Stimulated activated CD8-positive, alpha-beta memory T cell treated with anti-CD3 and anti-CD28 coated beads, Interleukin-7, amount 100 ng/mL, for 4 hours (primary cell): ENCODE results near the gene PIP5KL1.
"Not testable (repeated sequence)": the region's sequence is repeated elsewhere in the genome, so short reads cannot be mapped to it uniquely, and the experiment has no call there.

Experiments used
- DNase-seq, 2 donors: peaks; one replicate each; pipeline ENCODE4 v3.0.0-alpha.2; 2020; ENCODE audit warnings: low read depth in 2 of 2

PIP5KL1 gene

DNA sequence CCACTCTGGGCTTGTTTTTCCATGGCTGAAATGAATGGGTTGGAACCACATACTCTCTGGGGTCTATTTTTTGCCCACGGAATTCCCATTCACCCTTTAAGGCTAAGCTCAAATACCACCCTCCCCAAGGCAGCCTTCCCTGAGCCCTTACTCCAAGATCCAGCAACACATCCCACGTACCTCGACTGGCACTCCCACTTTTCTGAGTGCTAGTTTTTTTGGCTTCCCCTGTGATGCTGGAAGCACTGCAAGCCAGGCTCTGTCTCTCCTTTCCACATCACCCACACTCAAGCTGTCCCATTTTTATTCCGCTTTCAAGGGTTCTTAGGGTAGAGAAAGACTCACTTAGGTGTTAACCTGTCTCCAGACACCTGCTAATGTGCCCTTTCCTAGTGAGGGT lies 37.2 kb downstream of the PIP5KL1 start:
- no peak for DNase-seq

DNA sequence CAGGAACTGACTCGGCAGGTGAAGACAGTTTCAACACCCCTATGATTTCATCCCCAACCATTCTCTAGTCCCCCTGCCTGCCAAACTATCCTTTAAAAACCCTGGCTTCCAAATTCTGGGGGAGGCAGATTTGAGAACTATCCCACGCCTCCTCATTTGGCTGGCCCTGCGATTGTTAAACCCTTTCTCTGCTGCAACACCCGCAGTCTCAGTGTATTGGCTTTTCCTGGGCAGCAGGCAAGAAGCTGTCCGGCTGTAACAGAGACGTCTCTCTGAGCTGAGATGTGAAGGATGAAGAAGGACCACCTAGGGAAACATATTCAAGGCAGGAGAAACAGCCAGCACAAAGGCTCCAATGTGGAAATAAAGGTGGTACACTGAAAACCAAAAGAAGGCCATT lies 37.7 kb downstream of the PIP5KL1 start:
- DNase-seq: no peak

DNA sequence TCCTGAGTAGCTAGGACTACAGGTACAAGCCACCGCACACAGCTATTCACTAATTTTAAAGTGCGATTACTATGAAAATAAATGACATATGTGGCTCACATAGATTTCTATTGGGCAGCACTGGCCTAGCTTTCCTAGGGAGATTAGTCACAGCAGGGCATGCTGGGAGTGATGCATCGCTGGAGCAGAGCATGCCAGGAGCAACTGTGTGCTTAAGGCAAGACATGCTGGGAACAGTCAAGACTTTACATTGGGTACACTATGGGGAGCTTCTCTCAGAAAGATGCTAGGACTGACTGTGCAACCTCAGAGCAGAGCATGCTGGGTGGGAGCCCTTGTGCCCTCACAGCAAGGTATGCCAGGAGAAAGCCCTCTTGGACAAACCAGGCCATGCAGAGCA lies 40.5 kb downstream of the PIP5KL1 start:
- DNase-seq: no peak

DNA sequence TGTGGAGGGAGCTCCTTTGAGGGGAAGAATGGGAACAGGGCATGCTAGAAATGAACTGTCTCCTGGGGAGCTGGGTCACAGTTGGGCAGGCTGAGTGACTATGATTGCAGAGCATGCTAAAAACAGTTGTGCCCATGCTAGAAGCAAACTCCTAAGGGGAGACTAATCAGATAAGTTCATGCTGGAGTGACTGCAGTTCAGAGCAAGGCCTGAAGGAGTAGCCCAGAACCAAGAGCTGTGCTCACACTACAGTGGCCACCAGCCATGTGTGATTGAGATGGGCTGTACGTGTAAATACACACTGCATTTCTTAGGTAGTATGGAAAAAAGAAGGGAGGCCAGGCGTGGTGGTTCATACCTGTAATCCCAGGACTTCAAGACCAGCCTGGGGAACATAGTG lies 42.8 kb downstream of the PIP5KL1 start:
- no peak for DNase-seq

DNA sequence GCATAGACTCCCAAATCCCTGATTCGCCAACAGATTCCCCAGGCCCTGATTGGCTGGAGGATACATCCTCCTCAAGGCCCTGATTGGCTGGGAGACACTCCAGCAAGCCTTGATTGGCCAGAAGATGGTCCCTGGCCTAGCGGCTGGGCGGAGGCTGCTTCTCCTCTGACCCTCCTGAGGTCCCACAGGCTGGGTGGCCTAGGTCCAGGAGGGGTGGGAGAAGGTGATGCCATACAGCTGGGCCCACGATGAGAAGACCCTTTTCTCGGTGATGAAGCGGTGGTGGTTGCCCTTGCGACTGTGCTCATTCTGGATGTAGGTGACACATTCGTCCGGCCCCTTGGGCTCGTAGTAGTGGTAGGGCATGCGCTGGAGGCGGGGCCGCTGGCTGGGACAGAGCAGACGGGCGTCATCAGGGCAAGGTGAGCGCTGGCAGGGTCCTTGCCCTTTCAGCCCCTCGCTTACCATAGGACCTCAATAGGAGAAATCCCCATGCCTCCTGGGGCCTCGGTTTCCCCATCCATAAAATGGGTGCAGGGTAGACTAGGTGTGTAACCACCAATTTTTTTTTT lies 44.1 kb downstream of the PIP5KL1 start:
- DNase-seq: no peak

DNA sequence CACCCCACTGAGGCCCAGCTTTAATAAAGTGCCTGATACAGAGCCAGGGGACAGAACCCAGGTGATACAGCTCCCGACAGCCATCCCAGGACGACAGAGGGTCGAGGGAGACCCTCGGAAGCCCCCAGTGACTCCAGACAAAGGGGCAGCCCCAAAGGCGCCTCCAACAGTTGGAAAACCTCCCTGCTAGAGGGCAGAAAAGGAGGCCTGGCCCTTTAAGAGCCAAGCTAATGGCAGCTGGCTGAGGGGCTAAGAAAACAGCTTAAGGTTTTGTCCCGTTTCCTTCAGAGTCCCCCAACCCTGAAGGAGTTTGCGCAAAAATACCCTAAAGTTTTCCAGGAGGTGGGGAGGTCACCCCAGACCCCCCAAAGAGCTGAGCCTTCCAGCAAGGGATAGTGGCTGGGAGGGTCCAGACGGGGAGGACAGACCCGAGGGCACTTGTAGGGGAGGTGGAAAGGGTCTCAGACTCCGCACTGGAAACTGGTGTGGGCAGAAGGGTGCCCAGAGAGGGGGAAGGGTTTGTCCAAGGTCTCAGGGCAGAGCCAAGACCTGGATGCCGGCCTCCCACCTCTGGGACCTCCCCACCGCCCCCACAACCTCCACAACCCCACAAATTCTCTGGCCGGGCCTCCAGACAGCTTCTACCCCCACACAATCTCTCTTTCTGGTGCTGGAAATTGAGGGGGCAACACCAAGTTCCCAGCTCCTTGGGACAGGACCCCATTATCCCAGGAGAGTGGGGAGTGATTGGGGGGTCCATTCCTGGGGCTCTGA lies 44.9 kb downstream of the PIP5KL1 start:
- no peak for DNase-seq

DNA sequence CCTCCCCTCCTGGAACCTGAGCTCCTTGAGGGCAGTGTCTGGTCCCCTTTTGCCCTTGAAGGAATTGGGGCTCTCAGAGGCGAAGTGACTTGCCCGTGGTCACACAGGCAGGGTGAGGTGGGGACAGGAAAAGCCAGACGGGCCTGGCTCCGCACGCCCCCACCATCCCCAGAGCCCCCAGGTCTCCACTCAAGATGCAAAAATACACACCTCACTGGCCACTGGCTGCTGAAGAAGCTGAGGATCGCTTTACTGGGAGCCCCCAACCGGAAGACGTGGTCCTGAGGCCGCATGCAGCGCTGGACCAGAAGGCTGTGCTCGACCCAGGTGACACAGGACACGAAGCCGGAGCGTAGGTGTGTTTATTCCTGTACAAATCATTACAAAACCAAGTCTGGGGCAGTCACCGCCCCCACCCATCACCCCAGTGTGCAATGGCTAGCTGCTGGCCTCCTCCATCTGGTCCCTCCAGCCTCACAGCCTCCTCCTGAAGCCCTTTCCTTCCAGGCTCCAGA lies 45.5 kb downstream of the PIP5KL1 start:
- DNase-seq: no peak

DNA sequence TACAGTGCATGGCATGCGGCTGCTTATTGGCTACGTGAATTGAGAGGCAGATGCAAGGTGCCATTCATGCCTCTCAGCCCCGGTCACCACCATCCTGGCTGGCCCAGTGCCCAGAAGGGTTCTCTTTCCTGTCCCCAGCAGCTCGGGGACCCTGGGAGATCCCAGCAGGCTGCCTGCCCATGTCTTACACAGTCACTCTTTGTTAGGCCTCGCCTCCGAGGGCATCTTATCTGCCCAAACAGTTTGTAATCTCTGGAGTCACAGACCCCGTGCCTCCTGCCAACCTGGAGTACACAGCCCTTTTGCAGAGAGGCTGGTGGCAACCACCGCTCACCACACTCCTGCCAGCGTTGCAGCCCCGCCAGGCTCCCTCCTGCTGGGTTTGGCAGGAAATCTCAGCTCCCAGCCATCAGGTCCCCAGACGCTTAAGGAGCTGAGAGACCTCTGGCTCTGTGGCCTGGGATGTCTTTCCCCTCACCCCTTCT lies 46.1 kb downstream of the PIP5KL1 start:
- DNase-seq: no peak

DNA sequence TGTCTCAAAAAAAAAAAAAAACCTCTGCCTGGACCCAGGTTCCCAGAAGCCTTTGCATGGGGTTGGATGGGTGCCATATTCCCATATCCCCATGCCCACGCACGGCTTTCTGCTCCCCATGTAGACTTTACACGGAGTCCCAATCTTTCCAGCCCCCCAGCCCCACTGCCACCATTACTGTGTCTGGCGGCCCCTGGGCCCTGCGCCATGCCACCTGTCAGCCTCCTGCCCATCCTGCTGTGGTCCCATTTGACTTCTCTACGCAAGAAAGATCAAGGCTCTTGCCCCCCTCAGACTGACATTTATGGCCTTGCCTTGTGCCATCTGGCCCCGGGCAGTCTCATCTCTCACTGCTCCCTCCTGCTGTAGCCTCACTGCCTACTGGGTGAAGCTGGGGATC lies 46.6 kb downstream of the PIP5KL1 start:
- DNase-seq: no peak

DNA sequence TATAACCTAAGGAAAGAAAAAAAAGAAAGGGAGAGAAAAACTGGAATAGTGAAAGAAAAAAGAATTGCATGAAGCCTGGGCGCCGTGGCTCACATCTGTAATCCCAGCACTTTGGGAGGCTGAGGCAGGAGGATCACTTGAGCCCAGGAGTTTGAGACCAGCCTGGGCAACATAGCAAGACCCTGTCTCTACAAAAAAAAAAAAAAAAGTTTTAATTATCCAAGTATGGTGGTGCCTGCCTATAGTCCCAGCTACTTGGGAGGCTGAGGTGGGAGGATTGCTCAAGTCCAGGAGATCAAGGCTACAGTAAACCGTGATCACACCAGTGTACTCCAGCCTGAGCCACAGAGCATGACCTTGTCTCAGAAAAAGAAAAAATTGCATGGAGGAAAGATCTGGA lies 48.9 kb downstream of the PIP5KL1 start:
- DNase-seq: not testable (repeated sequence)

DNA sequence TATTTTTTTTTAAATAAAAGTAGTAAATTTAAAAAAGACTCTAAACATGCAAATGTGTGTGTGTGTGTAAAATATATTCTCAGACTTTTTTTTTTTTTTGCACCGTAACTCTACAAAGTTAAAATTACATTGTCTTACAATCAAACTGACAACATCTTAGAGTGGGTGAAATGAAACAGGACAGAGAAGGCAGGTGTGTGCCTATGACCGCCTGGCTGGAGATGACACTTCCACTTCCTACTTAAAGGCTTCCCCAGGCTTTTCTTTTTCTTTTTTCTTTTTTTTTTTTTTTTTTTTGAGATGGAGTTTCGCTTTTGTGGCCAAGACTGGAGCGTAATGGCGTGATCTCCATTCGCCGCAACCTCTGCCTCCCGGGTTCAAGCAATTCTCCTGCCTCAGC lies 50.4 kb downstream of the PIP5KL1 start:
- DNase-seq: no peak

DNA sequence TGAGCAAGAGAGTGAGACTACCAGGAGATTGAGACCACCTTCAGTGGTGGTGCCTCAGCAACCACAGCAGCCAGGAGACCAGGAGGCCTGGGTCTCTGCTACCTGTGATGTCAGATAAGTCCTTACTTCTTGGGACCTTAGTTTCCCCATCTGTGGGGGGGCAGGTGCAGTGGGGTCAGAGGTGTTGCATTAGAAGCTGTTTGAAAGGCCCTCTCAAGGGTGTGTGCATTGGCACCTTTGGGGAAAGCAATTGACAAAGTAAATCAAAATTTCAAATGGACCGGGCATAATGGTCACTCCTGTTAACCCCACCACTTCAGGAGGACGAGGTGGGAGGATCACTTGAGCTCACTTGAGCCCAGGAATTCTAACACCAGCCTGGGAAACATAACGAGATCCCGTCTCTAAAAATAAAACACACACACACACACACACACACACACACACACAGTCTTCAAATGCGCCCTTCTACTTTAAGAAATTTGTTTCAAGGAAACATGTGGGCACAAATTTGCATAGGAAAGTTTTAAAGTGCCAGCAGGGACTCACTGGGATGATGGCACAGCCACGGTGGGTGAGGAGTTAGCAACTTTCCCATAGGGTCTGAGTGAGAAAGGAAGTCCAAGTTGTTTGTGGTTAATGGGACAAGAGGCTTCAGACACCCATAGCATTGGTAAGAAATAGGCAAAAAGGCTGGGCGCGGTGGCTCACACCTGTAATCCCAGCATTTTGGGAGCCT lies 51.8 kb downstream of the PIP5KL1 start:
- DNase-seq: no peak

DNA sequence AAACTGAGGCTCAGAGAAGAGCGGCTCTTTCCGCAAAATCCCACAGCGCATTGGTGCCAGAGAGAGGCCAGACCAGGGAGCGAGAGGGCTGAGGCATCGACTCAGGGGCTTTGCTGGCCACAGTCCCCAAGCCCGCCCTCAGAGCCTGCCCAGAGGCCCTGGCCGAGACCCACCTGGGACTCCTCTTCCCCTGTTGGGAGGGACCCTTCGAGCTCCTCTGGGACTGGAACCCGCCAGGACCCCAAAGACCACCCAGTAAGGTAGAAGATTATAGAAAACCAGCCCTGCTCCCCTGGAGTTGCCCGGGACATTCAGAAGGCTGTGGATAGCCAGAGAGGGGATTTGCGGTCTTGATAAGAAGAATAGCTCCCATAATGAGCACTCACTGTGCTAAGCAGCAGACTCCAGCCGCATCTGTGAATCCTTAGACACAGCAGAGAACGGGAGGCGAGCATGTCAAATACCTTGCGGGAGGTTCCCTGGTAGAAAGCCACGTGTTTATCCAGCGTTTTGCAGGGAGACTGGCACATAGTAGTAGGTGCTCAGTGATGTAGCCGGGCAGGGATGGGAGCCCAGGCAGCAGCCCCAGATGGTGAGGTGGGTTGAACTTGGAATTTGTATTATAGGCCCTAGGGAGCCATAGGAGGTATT lies 52.5 kb downstream of the PIP5KL1 start:
- DNase-seq: no peak

DNA sequence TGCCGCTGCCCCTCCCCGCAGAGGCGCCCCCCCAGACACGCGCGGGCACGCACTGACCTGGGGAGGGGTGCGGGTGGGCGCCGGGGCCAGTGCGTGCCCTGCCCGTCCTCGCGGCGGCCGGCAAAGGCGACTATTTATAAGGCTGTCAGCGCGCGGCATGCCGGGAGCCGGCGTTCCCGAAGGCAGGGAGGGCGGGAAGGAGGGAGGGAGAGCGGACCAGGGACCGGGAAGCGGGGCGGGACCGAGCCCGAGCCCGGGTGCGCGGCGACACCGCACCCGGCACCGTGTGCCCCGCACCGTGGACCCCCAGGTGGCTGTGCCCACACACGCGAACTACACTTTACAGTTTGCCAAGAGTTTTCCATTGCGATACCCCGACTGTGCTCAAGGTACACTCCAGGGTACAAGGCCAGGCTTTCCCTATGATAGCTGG lies 53.0 kb downstream of the PIP5KL1 start, which contains the start of gene AK1:
TSS of gene AK1 (minus strand) at position 110 of the 433 bp plus-strand sequence. CDS start 3,058 bp downstream, outside the sequence.
- DNase-seq: no peak

DNA sequence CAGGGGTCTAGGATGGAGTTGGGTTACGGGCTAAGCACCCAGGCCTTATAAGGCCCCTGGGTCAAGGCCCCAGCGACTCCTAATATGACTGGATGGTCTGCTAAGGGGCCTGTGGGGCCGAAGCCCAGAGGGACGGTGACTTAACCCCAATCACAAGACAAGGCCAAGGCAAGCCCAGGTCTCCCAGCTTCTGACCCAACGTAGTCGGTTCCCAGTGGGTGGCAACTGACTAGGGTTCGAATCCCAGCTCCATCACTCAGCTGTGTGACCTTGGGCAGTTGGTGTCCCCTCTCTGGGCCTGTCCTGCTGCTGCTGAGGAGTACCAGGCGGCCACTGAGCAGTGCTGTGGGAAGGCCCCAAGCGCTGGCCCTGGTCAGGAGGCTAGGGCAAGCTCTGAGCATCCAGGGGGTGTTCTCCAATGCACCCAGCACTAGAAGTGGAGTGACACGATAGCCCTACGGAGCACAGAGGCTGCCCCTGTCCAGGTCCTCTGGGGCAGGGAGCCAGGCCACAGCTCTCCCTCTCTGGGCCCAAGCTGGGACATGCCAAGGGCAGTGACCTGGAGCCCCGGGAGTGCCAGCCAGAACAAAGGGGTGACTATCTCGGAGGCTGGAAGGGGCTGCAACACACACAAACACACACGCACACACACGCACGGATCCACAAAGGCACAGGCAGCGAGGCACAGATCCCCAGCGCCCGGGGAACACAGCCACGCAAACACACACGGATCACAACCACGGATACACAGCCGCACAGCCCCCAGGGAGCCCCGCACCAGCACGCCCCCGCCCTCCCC lies 53.6 kb downstream of the PIP5KL1 start:
- no peak for DNase-seq

DNA sequence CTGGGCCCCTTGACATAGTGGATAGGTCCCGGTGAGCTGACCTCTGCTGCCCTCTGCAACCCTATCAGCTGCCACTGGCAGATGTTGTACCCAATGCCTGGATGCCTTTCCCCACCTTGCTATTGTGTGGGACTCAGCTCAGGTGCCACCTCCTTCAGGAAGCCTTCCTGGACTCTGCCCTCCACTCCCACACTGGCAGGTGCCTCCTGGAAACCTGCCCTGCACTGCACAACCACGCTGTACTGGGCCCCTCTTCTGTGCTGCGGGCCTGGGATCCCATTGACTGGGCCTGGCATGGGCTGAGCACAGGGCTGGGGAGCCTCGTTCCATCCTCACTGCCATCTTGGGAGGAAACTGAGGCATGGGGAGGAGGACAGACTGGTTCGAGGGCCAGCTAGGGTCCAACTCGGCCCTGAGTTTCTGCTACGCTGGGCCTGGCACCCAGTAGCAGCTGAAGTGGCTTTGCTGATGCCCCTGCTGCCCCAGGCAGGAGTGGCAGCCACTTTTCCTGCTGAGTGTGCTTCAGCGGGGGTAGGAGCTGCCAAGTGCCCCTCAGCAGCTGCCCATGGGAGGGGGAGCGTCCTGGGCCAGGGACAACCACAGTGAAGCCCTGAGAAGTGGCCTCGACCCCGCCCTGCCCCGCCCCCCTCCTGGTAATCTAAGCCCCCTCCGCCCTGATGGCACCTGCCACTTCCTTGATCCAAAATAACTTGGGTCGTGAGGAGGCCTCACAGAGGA lies 54.4 kb downstream of the PIP5KL1 start:
- no peak for DNase-seq

DNA sequence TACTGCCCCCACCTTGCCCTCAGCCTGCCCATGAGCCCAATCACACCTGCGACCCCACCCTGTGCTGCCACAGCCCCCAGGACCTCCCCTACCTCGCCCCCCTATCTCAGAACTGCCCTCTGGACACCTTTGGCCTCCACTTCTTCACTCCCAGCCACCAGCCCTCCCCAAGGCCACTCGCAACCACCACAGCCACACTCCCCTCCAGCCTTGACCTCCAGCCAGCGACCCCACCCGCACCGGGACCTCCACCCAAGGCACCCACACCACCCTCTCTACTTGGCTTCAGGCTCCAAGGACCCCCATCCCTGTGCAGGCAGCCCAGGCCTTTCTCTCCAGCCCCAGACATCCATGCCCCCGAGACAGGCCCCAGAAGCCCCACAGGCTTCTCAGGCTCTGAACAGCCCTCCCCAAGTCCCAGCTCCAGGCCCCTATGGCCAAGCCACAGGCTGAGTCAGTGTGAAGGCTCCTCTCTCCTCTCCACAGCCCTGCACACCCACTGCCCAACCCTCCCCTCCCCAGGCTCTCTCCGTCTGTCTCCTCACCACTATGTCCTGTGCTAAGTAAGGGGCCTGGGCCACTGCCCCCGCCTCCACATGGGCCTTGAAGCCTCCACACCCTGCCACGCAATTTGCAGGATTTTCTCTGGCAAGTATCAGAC lies 55.1 kb downstream of the PIP5KL1 start:
- DNase-seq: no peak

DNA sequence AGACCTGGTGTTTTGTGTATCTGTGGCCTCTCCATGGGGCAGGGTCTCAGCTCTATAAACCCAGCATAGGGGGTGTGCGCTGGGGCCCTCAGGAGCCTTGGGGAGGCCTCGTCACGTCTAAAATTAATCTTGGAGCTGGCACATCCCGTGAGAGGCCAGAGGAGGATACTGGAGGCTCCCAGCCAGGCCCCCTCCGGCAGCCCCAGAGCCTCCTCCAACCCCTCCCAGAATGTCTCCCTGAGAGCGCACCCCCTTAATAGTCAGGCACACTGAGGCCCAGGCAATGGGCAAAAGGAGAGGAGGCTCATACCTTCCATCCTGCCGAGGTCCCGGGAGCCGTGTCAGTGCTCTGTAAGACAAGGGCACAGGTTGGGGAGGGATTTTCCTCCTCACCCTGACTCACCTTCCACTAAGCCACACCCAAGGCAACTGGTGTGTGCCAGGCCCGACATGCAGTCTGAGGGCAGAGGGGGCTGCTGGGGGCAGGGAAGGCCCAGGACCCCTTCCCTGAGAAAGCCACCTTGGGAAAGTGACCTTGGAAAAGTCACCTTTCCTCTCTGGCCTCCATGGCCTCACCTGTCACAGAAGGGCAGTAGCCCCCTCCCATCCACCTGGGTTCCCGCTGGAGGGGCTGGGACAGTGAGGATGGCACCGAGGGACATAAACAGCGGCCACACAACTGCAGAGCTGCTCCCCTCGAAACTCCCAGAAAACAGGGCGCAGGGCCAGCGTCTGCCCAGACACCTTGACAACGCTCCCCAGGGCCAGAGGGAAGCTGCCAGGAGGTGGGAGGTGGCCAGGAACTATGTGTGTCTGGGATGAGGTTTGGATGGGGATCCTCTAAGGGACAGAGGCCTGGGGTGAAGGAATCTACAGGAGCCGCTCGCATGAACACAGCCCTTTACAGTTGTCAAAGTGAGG lies 56.0 kb downstream of the PIP5KL1 start:
- DNase-seq: no peak

DNA sequence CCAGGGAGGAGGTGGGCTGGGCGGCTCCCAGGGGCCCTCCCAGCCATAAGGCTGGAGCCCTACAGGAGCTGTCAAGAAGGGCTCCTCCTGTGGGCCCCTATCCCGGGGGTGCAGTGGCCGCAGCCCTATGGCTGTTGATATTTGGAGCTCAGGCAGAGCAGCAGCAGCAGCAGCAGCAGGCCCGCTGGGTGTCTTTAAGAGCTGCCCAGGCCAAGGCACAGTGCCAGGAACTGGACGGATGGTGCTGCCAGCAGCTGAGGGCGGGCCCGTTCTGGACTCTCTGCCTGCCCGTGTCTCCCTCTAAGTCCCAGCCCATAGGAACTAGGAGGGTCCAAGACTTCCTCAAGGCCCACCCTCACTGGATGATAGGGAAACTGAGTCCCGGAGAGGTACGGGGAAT lies 56.7 kb downstream of the PIP5KL1 start:
- no peak for DNase-seq
